Aorta (tissue), 5 donors: ENCODE data around the gene MYO7B. TPM values are rescaled to one million over a fixed set of nuclear protein-coding genes. Genes with fewer than 3 reads are reported as not detected.
A peak's percentile ranks its signal among the peaks of the same experiment; 100 is the strongest.

Experiments used
- ATAC-seq: fragments of 200-7000 bp; cut with Tn5 transposase; one replicate; pipeline ENCODE4 v1.9.1; 2022; ENCODE audit warnings: moderate library complexity; ENCODE audit not compliant: low FRiP score
- DNase-seq, 2 donors: peaks; one replicate each; pipeline ENCODE4 v3.0.0-alpha.2; 2020
- H3K27ac ChIP-seq, 2 donors: one replicate each; pipeline ENCODE4 v1.5.1; 2013; ENCODE audit warnings: low read length in 2 of 2, mild to moderate bottlenecking in 2 of 2, moderate library complexity in 2 of 2, control low read depth in 1 of 2, inconsistent platforms in 1 of 2, low read depth in 1 of 2
- H3K27me3 ChIP-seq, 2 donors: one replicate each; pipeline ENCODE4 v1.6.1; 2013; ENCODE audit warnings: control low read depth in 1 of 2, low read length in 1 of 2, mild to moderate bottlenecking in 1 of 2, moderate library complexity in 1 of 2; ENCODE audit not compliant: insufficient read depth in 2 of 2, control insufficient read depth in 1 of 2
- H3K36me3 ChIP-seq, 2 donors: one replicate each; pipeline ENCODE4 v1.6.1; 2013; ENCODE audit warnings: control low read depth in 1 of 2, low read length in 1 of 2, mild to moderate bottlenecking in 1 of 2; ENCODE audit not compliant: insufficient read depth in 2 of 2, control insufficient read depth in 1 of 2
- H3K4me1 ChIP-seq, 2 donors: one replicate each; pipeline ENCODE4 v1.6.1; 2013; ENCODE audit warnings: low read length in 2 of 2, control low read depth in 1 of 2, mild to moderate bottlenecking in 1 of 2, moderate library complexity in 1 of 2; ENCODE audit not compliant: insufficient read depth in 2 of 2, control insufficient read depth in 1 of 2
- H3K4me3 ChIP-seq, 2 donors: one replicate each; pipeline ENCODE4 v1.5.1; 2013; ENCODE audit warnings: low read length in 2 of 2, control low read depth in 1 of 2, mild to moderate bottlenecking in 1 of 2
- H3K9me3 ChIP-seq: one replicate; pipeline ENCODE4 v1.6.1; 2013; ENCODE audit warnings: mild to moderate bottlenecking, low read length; ENCODE audit not compliant: control insufficient read depth
- WGBS, 2 donors: extraction: QIAGEN DNeasy Blood & Tissue Kit; methylation state at CpG; one replicate each; pipeline ENCODE4 v1.1.7; 2013; 5-methylcytosine and 5-hydroxymethylcytosine counted together
- intact Hi-C, 2 donors: fragments of 100-400 bp; cut with DNase I; formaldehyde crosslinking; loops; one replicate each; pipeline versions ENCODE4 v1.14.2 to v1.15.0; 2022
- polyA plus RNA-seq, 2 donors: library from polyadenylated mRNA; stranded (reverse); fragments of 200-250 nt; gene quantifications; one replicate each; pipeline ENCODE4 v1.2.3, GENCODE V29; 2013
- total RNA-seq, 2 donors: library from RNA; stranded (reverse); fragmentation: NEBNext Ultra II Directional; extraction: Animal tissue kit (Norgen Biotek cat#: 25700); gene quantifications; one replicate each; pipeline ENCODE4 v1.2.1, GENCODE V29; 2021
- donor health status: healthy with polysubstance abuse.
- donor health status: Bipolar disorder and iron deficiency.
- donor health status: DM: no; HTN: no; CAD: no.
- donor health status: DM: no; HTN: no; CAD: no.
- donor health status: DM: yes; HTN: yes; CAD: no.

Gene MYO7B
- total and polyA plus RNA-seq, 4 donors = 0.32 to 26.3 (median 1.6) TPM

GRCh38 chr2:127649684-127650040 lies 114.2 kb downstream of the MYO7B start:
- Histone ChIP-seq H3K4me3 (no peak overlapping the region), H3K27me3 (no peaks in the 10 kb centered on the region), H3K27ac (peak overlapping the region in 1 of 2 donors; percentile 33), H3K4me1 (no peaks in the 10 kb centered on the region), H3K36me3 (peaks cover 0 to 3% of the 10 kb centered on the region in 2 donors), H3K9me3 (no peaks in the 10 kb centered on the region)
- ATAC-seq = peak; percentile 69
- peak; percentile 89 for DNase-seq
- intact Hi-C loops = loop anchor here (5.0 kb wide), 3 partner anchors 43 to 132 kb away; no protein-coding TSS in a partner anchor
- 7 to 10% methylated on average over 7 of the region's 7 CpGs for WGBS, 2 donors

GRCh38 chr2:127650041-127650784 lies 114.7 kb downstream of the MYO7B start:
- H3K36me3 ChIP-seq = peaks cover 0 to 3% of the 10 kb centered on the region in 2 donors
- H3K27ac ChIP-seq = peak overlapping the region in 1 of 2 donors; percentile 33
- intact Hi-C loops = loop anchor here in 1 of 2 donors (5.0 kb wide), 2 partner anchors 47 to 133 kb away; no protein-coding TSS in a partner anchor
- H3K4me3 ChIP-seq = no peak overlapping the region
- no peak for ATAC-seq
- H3K27me3 ChIP-seq = no peaks in the 10 kb centered on the region
- H3K4me1 ChIP-seq = no peaks in the 10 kb centered on the region
- H3K9me3 ChIP-seq = no peaks in the 10 kb centered on the region
- 47 to 49% methylated on average over 17 of the region's 17 CpGs for WGBS, 2 donors
- DNase-seq = peak in 1 of 2 donors; percentile 50

GRCh38 chr2:127650785-127651380 lies 115.4 kb downstream of the MYO7B start:
- 61 to 64% methylated on average over 28 of the region's 28 CpGs for WGBS, 2 donors
- H3K9me3 ChIP-seq = no peaks in the 10 kb centered on the region
- no peak for ATAC-seq
- no peaks in the 10 kb centered on the region for H3K4me1 ChIP-seq
- H3K27me3 ChIP-seq = no peaks in the 10 kb centered on the region
- no peak overlapping the region for H3K4me3 ChIP-seq
- peak in 1 of 2 donors; percentile 56 for DNase-seq
- peak overlapping the region in 1 of 2 donors; percentile 33 for H3K27ac ChIP-seq
- intact Hi-C loops = loop anchor here in 1 of 2 donors (5.0 kb wide), 2 partner anchors 46 to 134 kb away; no protein-coding TSS in a partner anchor
- H3K36me3 ChIP-seq = peaks cover 0 to 3% of the 10 kb centered on the region in 2 donors

- no peak for ATAC-seq
- peak in 1 of 2 donors; percentile 50 for DNase-seq
- no peaks in the 10 kb centered on the region for H3K4me1 ChIP-seq
- peaks cover 0 to 3% of the 10 kb centered on the region in 2 donors for H3K36me3 ChIP-seq
- peak overlapping the region in 1 of 2 donors; percentile 22 for H3K27ac ChIP-seq
- H3K9me3 ChIP-seq = no peaks in the 10 kb centered on the region
- H3K4me3 ChIP-seq = no peak overlapping the region
- H3K27me3 ChIP-seq = no peaks in the 10 kb centered on the region
- 84 to 95% methylated on average over 29 of the region's 29 CpGs for WGBS, 2 donors
- intact Hi-C loops = loop anchor here in 1 of 2 donors (5.0 kb wide), 2 partner anchors 46 to 134 kb away; no protein-coding TSS in a partner anchor
Observed at GRCh38 chr2:127651381-127651809, 115.9 kb downstream of the MYO7B start.

GRCh38 chr2:127651971-127652550 lies 116.6 kb downstream of the MYO7B start:
- intact Hi-C loops = loop anchor here in 1 of 2 donors (5.0 kb wide), 2 partner anchors 45 to 135 kb away; no protein-coding TSS in a partner anchor
- DNase-seq (peak in 1 of 2 donors; percentile 62), ATAC-seq (peak; percentile 12)
- Histone ChIP-seq H3K27ac (peak overlapping the region in 1 of 2 donors; percentile 20), H3K36me3 (peaks cover 0 to 5% of the 10 kb centered on the region in 2 donors), H3K9me3 (no peaks in the 10 kb centered on the region), H3K4me3 (no peak overlapping the region), H3K4me1 (no peaks in the 10 kb centered on the region), H3K27me3 (no peaks in the 10 kb centered on the region)
- 51 to 57% methylated on average over 14 of the region's 14 CpGs for WGBS, 2 donors

- Histone ChIP-seq H3K27me3 (no peaks in the 10 kb centered on the region), H3K4me1 (no peaks in the 10 kb centered on the region), H3K9me3 (no peaks in the 10 kb centered on the region), H3K4me3 (no peak overlapping the region), H3K27ac (peak overlapping the region in 1 of 2 donors; percentile 3), H3K36me3 (peaks cover 0 to 5% of the 10 kb centered on the region in 2 donors)
- DNase-seq = peak in 1 of 2 donors; percentile 38
- ATAC-seq = no peak
- WGBS, 2 donors = 48 to 52% methylated on average over 25 of the region's 25 CpGs
- intact Hi-C loops = loop anchor here in 1 of 2 donors (5.0 kb wide), 2 partner anchors 44 to 136 kb away; no protein-coding TSS in a partner anchor
Observed at GRCh38 chr2:127652786-127653357, 117.4 kb downstream of the MYO7B start.

- peaks cover 0 to 5% of the 10 kb centered on the region in 2 donors for H3K36me3 ChIP-seq
- no peaks in the 10 kb centered on the region for H3K4me1 ChIP-seq
- 76 to 82% methylated on average over 16 of the region's 16 CpGs for WGBS, 2 donors
Observed at GRCh38 chr2:127653421-127654083, 118.1 kb downstream of the MYO7B start.

More at GRCh38 chr2:127653421-127654083, 118.1 kb downstream of the MYO7B start:
- DNase-seq = peak in 1 of 2 donors; percentile 43
- H3K9me3 ChIP-seq = no peaks in the 10 kb centered on the region
- no peak overlapping the region for H3K27ac ChIP-seq
- H3K4me3 ChIP-seq = no peak overlapping the region
- intact Hi-C loops = loop anchor here in 1 of 2 donors (5.0 kb wide), 2 partner anchors 44 to 136 kb away; no protein-coding TSS in a partner anchor
- H3K27me3 ChIP-seq = no peaks in the 10 kb centered on the region
- ATAC-seq = no peak
